CD4-positive, alpha-beta memory T cell (primary cell): ENCODE results near the gene CLSTN1. TPM values are rescaled to one million over a fixed set of nuclear protein-coding genes. Genes with fewer than 3 reads are reported as not detected.

Experiments
- CTCF ChIA-PET: fragments of 350-600 bp; sonication (Branson Sonifier 250); formaldehyde crosslinking; loops from one replicate; lab custom pipeline; 2021; ENCODE audit warnings: inconsistent platforms; ENCODE audit not compliant: partially characterized antibody; lab: Charles Lee
- POLR2A ChIA-PET: fragments of 350-600 bp; sonication (Branson Sonifier 250); formaldehyde crosslinking; loops from one replicate; lab custom pipeline; 2021; ENCODE audit not compliant: partially characterized antibody; lab: Charles Lee
- DNase-seq, 5 donors: peaks; one replicate each; pipeline versions ENCODE4 v3.0.0 to v3.0.0-alpha.2; 2020 to 2022; ENCODE audit warnings: mixed read lengths in 1 of 5
- H3K27ac ChIP-seq: one replicate; pipeline ENCODE4 v1.7.0; 2013; ENCODE audit warnings: low read depth, low read length
- H3K27me3 ChIP-seq: 2 replicates; pipeline ENCODE4 v1.7.0; 2013; ENCODE audit warnings: mild to moderate bottlenecking, low read length, moderate library complexity; ENCODE audit not compliant: insufficient read depth
- H3K36me3 ChIP-seq: 2 replicates; pipeline ENCODE4 v1.7.0; 2013; ENCODE audit warnings: mild to moderate bottlenecking, low read length, moderate library complexity; ENCODE audit not compliant: insufficient read depth
- H3K4me1 ChIP-seq: 2 replicates; pipeline ENCODE4 v1.7.0; 2013; ENCODE audit warnings: mild to moderate bottlenecking, low read length, moderate library complexity; ENCODE audit not compliant: insufficient read depth
- H3K4me3 ChIP-seq, 2 donors: one replicate each; pipeline ENCODE4 v1.7.0; 2013; ENCODE audit warnings: low read length in 2 of 2, mild to moderate bottlenecking in 1 of 2
- H3K9me3 ChIP-seq, 2 donors: one replicate each; pipeline ENCODE4 v1.7.0; 2013; ENCODE audit warnings: low read length in 2 of 2, control low read depth in 1 of 2; ENCODE audit not compliant: control insufficient read depth in 1 of 2
- H3K27ac Mint-ChIP-seq, 7 donors: one replicate each; pipeline ENCODE4 v1.8.0; 2020 to 2021; ENCODE audit warnings: mixed read lengths in 7 of 7, mild to moderate bottlenecking in 6 of 7, inconsistent platforms in 3 of 7, moderate library complexity in 3 of 7
- H3K27me3 Mint-ChIP-seq, 2 donors: one replicate each; pipeline ENCODE4 v1.8.0; 2020 to 2021; ENCODE audit warnings: mixed read lengths in 2 of 2
- H3K36me3 Mint-ChIP-seq, 2 donors: one replicate each; pipeline ENCODE4 v1.8.0; 2020 to 2021; ENCODE audit warnings: mixed read lengths in 2 of 2, inconsistent platforms in 1 of 2, mild to moderate bottlenecking in 1 of 2
- H3K4me1 Mint-ChIP-seq, 4 donors: one replicate each; pipeline ENCODE4 v1.8.0; 2020 to 2021; ENCODE audit warnings: mixed read lengths in 4 of 4, mild to moderate bottlenecking in 1 of 4
- H3K4me3 Mint-ChIP-seq, 8 donors: one replicate each; pipeline ENCODE4 v1.8.0; 2020 to 2021; ENCODE audit warnings: mixed read lengths in 8 of 8, mild to moderate bottlenecking in 7 of 8, moderate library complexity in 6 of 8, inconsistent platforms in 3 of 8
- H3K9me3 Mint-ChIP-seq, 8 donors: one replicate each; pipeline ENCODE4 v1.8.0; 2020 to 2021; ENCODE audit warnings: mixed read lengths in 8 of 8, mild to moderate bottlenecking in 5 of 8, inconsistent platforms in 3 of 8, moderate library complexity in 1 of 8
- intact Hi-C: fragments of 100-400 bp; cut with micrococcal nuclease; formaldehyde crosslinking; loops from one replicate; pipeline ENCODE4 v1.15.1; 2023
- polyA plus RNA-seq, 2 donors: library from polyadenylated mRNA; unstranded; fragments of 300-500 nt; fragmentation: Illumina TruSeq; gene quantifications; one replicate each; pipeline ENCODE4 v1.2.3, GENCODE V29; 2021
- total RNA-seq, 2 experiments: library from RNA; stranded (reverse); gene quantifications; one replicate each; pipeline ENCODE4 v1.2.3, GENCODE V29; 2021

CLSTN1 gene
- total and polyA plus RNA-seq, 4 experiments from 2014 or later: 6.9 to 109 (median 78.7) TPM

DNA sequence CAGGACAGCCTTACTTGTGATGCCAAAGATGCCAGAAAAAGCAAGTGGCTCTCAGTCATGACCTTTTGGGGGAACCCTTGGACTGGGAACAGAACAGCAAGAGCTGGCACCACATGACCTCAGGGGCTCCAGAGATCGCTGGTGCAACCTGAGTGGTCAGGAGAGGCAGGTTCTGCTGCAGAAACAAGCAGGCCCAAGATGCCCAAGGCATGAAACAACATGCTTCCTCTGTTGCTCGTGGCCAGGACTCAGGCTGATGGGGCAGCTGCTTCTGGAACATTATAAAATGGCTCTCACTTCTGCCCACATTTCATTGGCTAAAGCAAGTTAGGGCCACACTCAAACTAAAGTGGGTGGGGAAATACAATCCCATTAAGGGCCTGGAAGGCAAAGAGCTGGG is 17.7 kb upstream of the CLSTN1 start:
- Histone ChIP-seq H3K27me3 (no peaks in the 10 kb centered on the region), H3K9me3 (no peaks in the 10 kb centered on the region), H3K27ac (no peak overlapping the region), H3K36me3 (no peaks in the 10 kb centered on the region), H3K4me3 (no peak overlapping the region), H3K4me1 (no peaks in the 10 kb centered on the region)
- DNase-seq: no peak
- Mint-ChIP-seq H3K36me3 (peaks cover 0 to 4% of the 10 kb centered on the region in 2 donors), H3K27me3 (no peaks in the 10 kb centered on the region), H3K9me3 (no peaks in the 10 kb centered on the region), H3K27ac (peak overlapping the region in 1 of 7 donors; percentile 55), H3K4me3 (no peak overlapping the region), H3K4me1 (no peaks in the 10 kb centered on the region)
- POLR2A ChIA-PET: no interaction called here
- intact Hi-C loops: no loop called here
- CTCF ChIA-PET: no interaction called here

DNA sequence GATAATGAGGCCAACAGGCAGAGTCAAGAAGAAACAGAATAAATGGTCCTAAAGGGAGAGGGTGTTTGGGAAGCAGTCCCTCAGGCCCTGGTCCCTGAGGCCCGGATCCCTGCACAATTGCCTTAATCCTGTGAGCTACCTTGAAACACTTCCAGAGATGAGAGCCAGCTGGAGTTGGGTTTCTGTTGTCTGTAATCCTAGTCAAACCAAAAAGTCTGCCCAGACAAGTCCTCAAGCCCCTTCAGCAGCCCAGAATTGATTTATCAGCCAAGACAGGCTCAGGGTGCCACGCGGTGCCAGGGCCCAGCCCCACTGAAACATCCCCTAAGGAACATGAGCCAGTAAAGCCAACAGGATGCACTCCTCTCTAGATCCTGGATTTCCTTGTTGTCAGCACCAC is 16.4 kb upstream of the CLSTN1 start:
- H3K36me3 ChIP-seq: no peaks in the 10 kb centered on the region
- H3K36me3 Mint-ChIP-seq: peaks cover 0 to 4% of the 10 kb centered on the region in 2 donors
- no peaks in the 10 kb centered on the region for H3K9me3 Mint-ChIP-seq
- intact Hi-C loops: no loop called here
- no peaks in the 10 kb centered on the region for H3K27me3 Mint-ChIP-seq
- no peaks in the 10 kb centered on the region for H3K4me1 ChIP-seq
- H3K27ac ChIP-seq: no peak overlapping the region
- ChIA-PET POLR2A (interaction anchor here (0.7 kb wide), 1 partner anchor 52 kb away, joined by 3 read pairs; no protein-coding TSS in a partner anchor), CTCF (no interaction called here)
- H3K4me3 Mint-ChIP-seq: no peak overlapping the region
- H3K27ac Mint-ChIP-seq: no peak overlapping the region
- no peak overlapping the region for H3K4me3 ChIP-seq
- H3K27me3 ChIP-seq: no peaks in the 10 kb centered on the region
- DNase-seq: no peak
- no peaks in the 10 kb centered on the region for H3K9me3 ChIP-seq
- H3K4me1 Mint-ChIP-seq: no peaks in the 10 kb centered on the region

DNA sequence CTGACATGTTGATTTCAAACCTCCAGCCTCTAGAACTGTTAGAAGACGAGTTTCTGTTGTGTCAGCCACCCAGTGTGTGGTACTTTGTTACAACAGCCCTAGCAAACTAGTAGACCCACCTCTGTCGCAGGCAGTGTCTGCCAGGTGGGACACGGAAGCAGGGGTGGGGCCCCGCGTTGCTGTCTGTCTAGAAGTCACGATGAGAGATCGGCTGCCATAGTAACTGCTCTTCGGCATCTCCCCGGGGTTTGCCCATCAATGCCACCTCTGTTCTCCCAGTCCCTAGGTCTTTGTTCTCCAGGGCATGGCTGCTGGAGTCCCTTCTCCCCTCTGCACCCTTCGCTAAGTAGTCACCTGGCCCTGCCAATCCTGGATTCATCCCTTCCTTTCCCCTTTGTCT is 15.2 kb upstream of the CLSTN1 start:
- H3K9me3 ChIP-seq: no peaks in the 10 kb centered on the region
- no peaks in the 10 kb centered on the region for H3K4me1 ChIP-seq
- no peak overlapping the region for H3K4me3 ChIP-seq
- H3K27me3 Mint-ChIP-seq: no peaks in the 10 kb centered on the region
- no peaks in the 10 kb centered on the region for H3K9me3 Mint-ChIP-seq
- ChIA-PET POLR2A (no interaction called here), CTCF (no interaction called here)
- no peak for DNase-seq
- H3K4me1 Mint-ChIP-seq: peaks cover 0 to 5% (median 1%) of the 10 kb centered on the region in 4 donors
- no peaks in the 10 kb centered on the region for H3K27me3 ChIP-seq
- H3K36me3 Mint-ChIP-seq: peaks cover 0 to 4% of the 10 kb centered on the region in 2 donors
- intact Hi-C loops: no loop called here
- peak overlapping the region in 1 of 7 donors; percentile 51 for H3K27ac Mint-ChIP-seq
- no peak overlapping the region for H3K27ac ChIP-seq
- H3K36me3 ChIP-seq: no peaks in the 10 kb centered on the region
- H3K4me3 Mint-ChIP-seq: no peak overlapping the region

GRCh38 chr1:9836632-9836960 is 12.8 kb upstream of the CLSTN1 start:
- Histone ChIP-seq H3K9me3 (no peaks in the 10 kb centered on the region), H3K27me3 (no peaks in the 10 kb centered on the region), H3K4me3 (no peak overlapping the region), H3K36me3 (no peaks in the 10 kb centered on the region), H3K4me1 (no peaks in the 10 kb centered on the region), H3K27ac (no peak overlapping the region)
- no peaks in the 10 kb centered on the region for H3K9me3 Mint-ChIP-seq
- ChIA-PET POLR2A (no interaction called here), CTCF (interaction anchor here (1.1 kb wide), 1 partner anchor 51 kb away, joined by 3 read pairs; no protein-coding TSS in a partner anchor)
- DNase-seq: no peak
- no peak overlapping the region for H3K27ac Mint-ChIP-seq
- H3K4me3 Mint-ChIP-seq: no peak overlapping the region
- H3K27me3 Mint-ChIP-seq: no peaks in the 10 kb centered on the region
- H3K36me3 Mint-ChIP-seq: peaks cover 0 to 4% of the 10 kb centered on the region in 2 donors
- intact Hi-C loops: no loop called here
- H3K4me1 Mint-ChIP-seq: peaks cover 0 to 5% (median 1%) of the 10 kb centered on the region in 4 donors

DNA sequence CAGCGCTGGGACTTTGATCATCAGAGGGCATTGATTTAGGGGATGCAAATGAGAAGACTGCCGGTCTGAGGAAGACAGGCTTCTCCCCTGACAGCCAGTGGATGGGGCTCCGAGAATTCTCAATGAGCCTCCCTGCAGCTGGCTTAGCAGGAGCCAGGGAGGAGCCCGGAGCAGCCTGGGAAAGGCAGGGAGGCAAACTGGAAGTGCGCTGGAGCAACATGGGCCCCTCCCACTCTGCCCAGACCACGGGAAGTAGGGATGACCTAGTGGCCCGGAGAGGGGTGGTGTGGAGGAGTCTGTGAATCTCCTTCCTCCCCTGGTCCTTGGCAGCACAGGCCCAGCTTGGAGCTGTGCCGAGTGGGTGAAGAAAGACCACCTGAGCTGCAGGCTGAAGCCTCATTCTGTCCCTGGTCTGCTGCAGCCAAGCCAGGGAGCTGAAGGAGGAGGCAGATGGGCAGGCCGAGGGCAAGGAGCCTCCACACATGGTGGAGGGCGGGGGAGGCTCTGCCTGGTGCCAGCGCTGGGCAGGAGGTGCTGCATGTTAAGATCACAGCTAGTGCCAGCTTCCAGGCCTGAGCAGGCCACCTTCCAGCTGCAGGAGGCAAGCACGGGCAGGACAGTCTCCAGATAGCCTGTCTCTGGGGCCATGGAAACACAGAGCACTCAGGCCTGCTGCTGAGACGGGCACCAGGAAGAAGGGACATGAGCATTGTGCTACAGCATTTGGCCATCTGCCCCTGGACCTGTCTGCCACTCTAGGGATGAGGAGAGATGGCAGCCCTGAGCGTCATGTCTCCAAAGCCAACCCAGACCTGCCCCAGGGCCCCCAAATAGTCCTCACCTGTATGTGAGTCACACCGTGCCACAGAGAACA is 12.2 kb upstream of the CLSTN1 start:
- Mint-ChIP-seq H3K9me3 (no peaks in the 10 kb centered on the region), H3K4me1 (peaks cover 0 to 5% (median 1%) of the 10 kb centered on the region in 4 donors), H3K27me3 (no peaks in the 10 kb centered on the region), H3K27ac (no peak overlapping the region), H3K4me3 (no peak overlapping the region), H3K36me3 (peaks cover 0 to under 1% of the 10 kb centered on the region in 2 donors)
- Histone ChIP-seq H3K9me3 (no peaks in the 10 kb centered on the region), H3K4me3 (no peak overlapping the region), H3K36me3 (no peaks in the 10 kb centered on the region), H3K27me3 (no peaks in the 10 kb centered on the region), H3K4me1 (no peaks in the 10 kb centered on the region), H3K27ac (no peak overlapping the region)
- ChIA-PET POLR2A (no interaction called here), CTCF (interaction anchor here (1.1 to 1.3 kb wide), 2 partner anchors 51 kb away, joined by 3 to 5 read pairs; no protein-coding TSS in a partner anchor)
- intact Hi-C loops: no loop called here
- DNase-seq: no peak

DNA sequence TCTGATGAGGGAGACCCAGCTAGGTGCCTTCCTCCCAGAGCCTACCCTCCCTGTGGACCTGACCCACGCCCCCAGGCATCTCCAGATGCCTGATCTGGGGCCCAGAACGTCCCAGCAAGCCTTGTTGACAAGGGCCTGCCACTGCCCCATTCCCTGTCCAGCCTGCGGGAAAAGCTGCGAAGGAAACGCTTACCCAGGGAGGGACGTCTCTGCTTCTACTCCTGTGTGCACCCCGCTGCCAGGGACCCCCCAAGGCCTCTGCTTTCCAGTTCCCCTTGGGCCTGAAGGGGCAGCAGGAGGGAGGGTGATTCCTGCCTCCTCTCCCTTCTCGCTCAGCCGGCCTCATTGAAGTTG is 11.6 kb upstream of the CLSTN1 start:
- POLR2A ChIA-PET: no interaction called here

DNA sequence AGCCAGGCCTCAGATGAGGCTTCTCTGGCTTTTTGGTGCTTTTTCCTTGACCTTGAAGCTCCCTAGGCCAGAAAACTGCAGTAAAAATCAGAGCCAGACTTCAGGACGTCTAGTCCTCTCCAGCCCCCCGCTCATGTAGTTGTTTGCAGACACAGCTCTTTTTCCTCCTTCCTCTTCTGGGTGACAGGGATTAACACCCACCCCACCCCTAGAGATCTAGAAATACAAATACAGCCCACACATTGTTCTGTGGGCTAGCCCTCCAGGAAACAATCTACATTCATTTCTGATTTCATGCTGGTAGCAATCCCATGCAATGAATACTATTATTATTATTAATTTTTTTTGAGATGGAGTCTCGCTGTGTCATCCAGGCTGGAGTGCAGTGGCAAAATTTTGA is 9.9 kb upstream of the CLSTN1 start:
- no peaks in the 10 kb centered on the region for H3K27me3 ChIP-seq
- no peaks in the 10 kb centered on the region for H3K9me3 ChIP-seq
- Mint-ChIP-seq H3K9me3 (no peaks in the 10 kb centered on the region), H3K27ac (no peak overlapping the region), H3K27me3 (no peaks in the 10 kb centered on the region), H3K36me3 (no peaks in the 10 kb centered on the region), H3K4me3 (no peak overlapping the region), H3K4me1 (peaks cover 0 to 5% (median 1%) of the 10 kb centered on the region in 4 donors)
- H3K27ac ChIP-seq: no peak overlapping the region
- CTCF ChIA-PET: interaction anchor here (1.4 kb wide), 1 partner anchor 50 kb away, joined by 4 read pairs; no protein-coding TSS in a partner anchor
- H3K36me3 ChIP-seq: no peaks in the 10 kb centered on the region
- DNase-seq: no peak
- no peak overlapping the region for H3K4me3 ChIP-seq
- H3K4me1 ChIP-seq: no peaks in the 10 kb centered on the region
- POLR2A ChIA-PET: no interaction called here
- intact Hi-C loops: no loop called here

More for the DNA sequence above, 11.6 kb upstream of the CLSTN1 start:
- H3K4me1 Mint-ChIP-seq: peaks cover 0 to 5% (median 1%) of the 10 kb centered on the region in 4 donors
- Histone ChIP-seq H3K4me1 (no peaks in the 10 kb centered on the region), H3K4me3 (no peak overlapping the region), H3K9me3 (no peaks in the 10 kb centered on the region), H3K27ac (no peak overlapping the region), H3K36me3 (no peaks in the 10 kb centered on the region), H3K27me3 (no peaks in the 10 kb centered on the region)
- no peaks in the 10 kb centered on the region for H3K36me3 Mint-ChIP-seq
- H3K9me3 Mint-ChIP-seq: no peaks in the 10 kb centered on the region
- DNase-seq: no peak
- no peaks in the 10 kb centered on the region for H3K27me3 Mint-ChIP-seq
- no peak overlapping the region for H3K4me3 Mint-ChIP-seq
- no peak overlapping the region for H3K27ac Mint-ChIP-seq
- intact Hi-C loops: no loop called here
- CTCF ChIA-PET: interaction anchor here (1.3 kb wide), 1 partner anchor 51 kb away, joined by 5 read pairs; no protein-coding TSS in a partner anchor
